Right atrium auricular region (tissue), 2 donors: ENCODE measurements around the gene NCAPG2. TPM values are rescaled to one million over a fixed set of nuclear protein-coding genes. Genes with fewer than 3 reads are reported as not detected.
"Not testable (repeated sequence)": the region's sequence is repeated elsewhere in the genome, so short reads cannot be mapped to it uniquely, and the experiment has no call there.

Experiments
- DNase-seq: peaks from one replicate; pipeline ENCODE4 v3.0.0-alpha.2; 2019; ENCODE audit warnings: low spot score
- H3K27ac ChIP-seq, 2 donors: fragments of 200-600 bp; sonication (generic); 1 replicate in 1 of 2; 2 replicates in 1 of 2; pipeline ENCODE4 v1.5.1; 2016 to 2019
- H3K27me3 ChIP-seq, 2 donors: fragments of 200-600 bp; sonication (generic); one replicate each; pipeline versions ENCODE4 v1.5.1 to v1.6.0; 2017 to 2019
- H3K36me3 ChIP-seq: fragments of 200-600 bp; sonication (generic); one replicate; pipeline ENCODE4 v1.5.1; 2016
- H3K4me1 ChIP-seq, 2 donors: fragments of 200-600 bp; sonication (generic); one replicate each; pipeline versions ENCODE4 v1.5.1 to v1.6.0; 2017 to 2019
- H3K4me3 ChIP-seq, 2 donors: fragments of 200-600 bp; sonication (generic); 1 replicate in 1 of 2; 2 replicates in 1 of 2; pipeline ENCODE4 v1.5.1; 2017 to 2019; ENCODE audit warnings: mild to moderate bottlenecking in 1 of 2, moderate library complexity in 1 of 2
- H3K9me3 ChIP-seq, 2 donors: fragments of 200-600 bp; sonication (generic); one replicate each; pipeline ENCODE4 v1.5.1; 2019
- total RNA-seq, 2 donors: library from RNA; depleted of rRNA; stranded (reverse); fragments of >200 nt; gene quantifications; one replicate each; pipeline ENCODE4 v1.1.0, GENCODE V29; 2016
- TF ChIP-seq, protein P1 (sequence below), 2 donors: fragments of 200-600 bp; sonication (generic); IDR thresholded peaks; one replicate each; pipeline ENCODE4 v1.5.1; 2019; ENCODE audit warnings: antibody characterized with exemption in 2 of 2

Gene NCAPG2
- total RNA-seq, 2 donors from 2014 or later: 2.8 to 3.1 TPM

DNA sequence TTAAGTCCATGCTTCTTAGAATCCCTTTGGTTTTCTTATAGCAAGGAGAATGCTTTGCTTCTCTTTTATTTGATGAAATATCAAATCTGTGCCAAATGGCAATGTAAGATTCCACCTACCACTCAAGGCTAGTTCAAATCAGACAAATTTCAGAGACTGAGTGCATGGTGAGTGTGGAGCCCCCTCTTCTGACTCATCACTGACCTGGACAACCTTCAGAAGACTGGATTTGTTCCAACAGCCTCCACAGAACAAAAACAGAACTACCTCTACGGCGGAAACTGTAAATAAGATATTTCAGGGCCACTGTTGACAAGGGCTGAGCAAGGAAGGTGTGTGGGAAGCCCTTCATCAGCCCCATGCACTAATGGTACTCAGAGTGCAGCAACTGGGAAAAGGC lies 21.1 kb downstream of the NCAPG2 start:
- TF ChIP-seq, protein P1, sequence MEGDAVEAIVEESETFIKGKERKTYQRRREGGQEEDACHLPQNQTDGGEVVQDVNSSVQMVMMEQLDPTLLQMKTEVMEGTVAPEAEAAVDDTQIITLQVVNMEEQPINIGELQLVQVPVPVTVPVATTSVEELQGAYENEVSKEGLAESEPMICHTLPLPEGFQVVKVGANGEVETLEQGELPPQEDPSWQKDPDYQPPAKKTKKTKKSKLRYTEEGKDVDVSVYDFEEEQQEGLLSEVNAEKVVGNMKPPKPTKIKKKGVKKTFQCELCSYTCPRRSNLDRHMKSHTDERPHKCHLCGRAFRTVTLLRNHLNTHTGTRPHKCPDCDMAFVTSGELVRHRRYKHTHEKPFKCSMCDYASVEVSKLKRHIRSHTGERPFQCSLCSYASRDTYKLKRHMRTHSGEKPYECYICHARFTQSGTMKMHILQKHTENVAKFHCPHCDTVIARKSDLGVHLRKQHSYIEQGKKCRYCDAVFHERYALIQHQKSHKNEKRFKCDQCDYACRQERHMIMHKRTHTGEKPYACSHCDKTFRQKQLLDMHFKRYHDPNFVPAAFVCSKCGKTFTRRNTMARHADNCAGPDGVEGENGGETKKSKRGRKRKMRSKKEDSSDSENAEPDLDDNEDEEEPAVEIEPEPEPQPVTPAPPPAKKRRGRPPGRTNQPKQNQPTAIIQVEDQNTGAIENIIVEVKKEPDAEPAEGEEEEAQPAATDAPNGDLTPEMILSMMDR (IDR thresholded peaks at IDR 0.05): no peak
- Histone ChIP-seq H3K4me1 (no peaks in the 10 kb centered on the region), H3K36me3 (peaks cover 13% of the 10 kb centered on the region), H3K27ac (no peak overlapping the region), H3K9me3 (no peaks in the 10 kb centered on the region), H3K27me3 (no peaks in the 10 kb centered on the region), H3K4me3 (no peak overlapping the region)
- no peak for DNase-seq

DNA sequence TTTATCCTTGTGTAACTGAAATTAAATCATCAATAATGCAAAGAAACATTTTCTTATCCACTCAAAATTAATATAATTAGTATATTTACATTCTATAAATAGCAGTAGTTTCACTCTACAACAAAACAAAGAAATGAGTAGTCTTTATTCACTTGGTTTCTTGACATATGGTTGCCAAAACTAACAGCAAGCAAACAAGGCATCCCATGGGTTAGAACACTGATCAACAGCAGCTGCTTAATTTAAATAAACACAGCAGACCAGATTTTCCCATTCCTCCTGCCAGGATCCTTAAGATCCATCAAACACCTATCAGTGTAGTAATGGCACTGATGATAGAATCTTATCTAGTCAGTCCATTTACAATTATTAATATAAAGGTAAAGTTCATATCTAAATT lies 22.1 kb downstream of the NCAPG2 start:
- no peak for DNase-seq
- peaks cover 11% of the 10 kb centered on the region for H3K36me3 ChIP-seq
- TF ChIP-seq, protein P1 (IDR thresholded peaks at IDR 0.05): no peak

DNA sequence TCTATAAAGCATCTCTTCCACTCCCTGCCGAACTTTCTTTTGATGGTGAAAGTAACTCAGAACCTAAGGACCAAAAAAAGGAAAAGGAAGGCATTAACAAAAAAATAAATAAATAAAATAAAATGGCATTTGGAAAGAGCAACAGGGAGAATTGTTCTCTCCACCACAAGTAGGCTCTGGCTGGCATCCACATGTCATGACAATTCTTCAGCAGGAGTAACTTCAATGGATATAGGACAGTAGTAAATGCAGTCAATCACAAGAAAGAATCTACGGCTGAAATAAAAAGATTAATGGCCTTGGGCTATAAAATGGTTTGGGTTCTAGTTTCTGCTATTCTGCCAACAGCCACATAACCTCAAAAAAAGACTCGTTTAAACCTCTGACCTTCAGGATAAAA lies 23.9 kb downstream of the NCAPG2 start:
- peaks cover 4% of the 10 kb centered on the region for H3K36me3 ChIP-seq
- H3K27ac ChIP-seq: no peak overlapping the region
- no peaks in the 10 kb centered on the region for H3K4me1 ChIP-seq
- no peak for DNase-seq
- TF ChIP-seq, protein P1 (IDR thresholded peaks at IDR 0.05): no peak
- no peaks in the 10 kb centered on the region for H3K9me3 ChIP-seq
- no peak overlapping the region for H3K4me3 ChIP-seq
- no peaks in the 10 kb centered on the region for H3K27me3 ChIP-seq

More for the DNA sequence above, 22.1 kb downstream of the NCAPG2 start:
- Histone ChIP-seq H3K4me1 (no peaks in the 10 kb centered on the region), H3K4me3 (no peak overlapping the region), H3K27ac (no peak overlapping the region), H3K9me3 (no peaks in the 10 kb centered on the region), H3K27me3 (no peaks in the 10 kb centered on the region)

DNA sequence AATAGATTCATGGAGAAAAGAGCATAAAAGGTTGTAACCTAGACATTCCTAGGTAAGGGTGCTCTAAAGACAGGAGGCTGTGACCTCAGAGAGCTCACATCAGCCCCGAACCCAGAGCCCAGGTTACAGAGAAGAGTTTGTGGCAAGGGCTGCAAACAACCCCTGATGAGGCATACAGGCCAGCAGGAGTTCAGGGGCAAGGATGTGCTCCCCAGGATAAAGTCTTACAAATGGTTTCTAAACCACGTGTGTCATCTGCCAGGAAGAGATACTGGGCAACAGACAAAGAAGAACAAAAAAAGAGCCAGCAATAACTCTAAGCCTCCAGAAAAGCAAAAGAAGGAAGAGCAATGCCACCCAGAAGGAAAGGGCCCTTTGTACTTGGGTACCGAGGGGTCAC lies 27.7 kb downstream of the NCAPG2 start:
- H3K27ac ChIP-seq: no peak overlapping the region
- no peaks in the 10 kb centered on the region for H3K9me3 ChIP-seq
- no peak overlapping the region for H3K4me3 ChIP-seq
- DNase-seq: no peak
- H3K27me3 ChIP-seq: no peaks in the 10 kb centered on the region
- peaks cover 4% of the 10 kb centered on the region for H3K36me3 ChIP-seq
- TF ChIP-seq, protein P1 (IDR thresholded peaks at IDR 0.05): no peak
- no peaks in the 10 kb centered on the region for H3K4me1 ChIP-seq

DNA sequence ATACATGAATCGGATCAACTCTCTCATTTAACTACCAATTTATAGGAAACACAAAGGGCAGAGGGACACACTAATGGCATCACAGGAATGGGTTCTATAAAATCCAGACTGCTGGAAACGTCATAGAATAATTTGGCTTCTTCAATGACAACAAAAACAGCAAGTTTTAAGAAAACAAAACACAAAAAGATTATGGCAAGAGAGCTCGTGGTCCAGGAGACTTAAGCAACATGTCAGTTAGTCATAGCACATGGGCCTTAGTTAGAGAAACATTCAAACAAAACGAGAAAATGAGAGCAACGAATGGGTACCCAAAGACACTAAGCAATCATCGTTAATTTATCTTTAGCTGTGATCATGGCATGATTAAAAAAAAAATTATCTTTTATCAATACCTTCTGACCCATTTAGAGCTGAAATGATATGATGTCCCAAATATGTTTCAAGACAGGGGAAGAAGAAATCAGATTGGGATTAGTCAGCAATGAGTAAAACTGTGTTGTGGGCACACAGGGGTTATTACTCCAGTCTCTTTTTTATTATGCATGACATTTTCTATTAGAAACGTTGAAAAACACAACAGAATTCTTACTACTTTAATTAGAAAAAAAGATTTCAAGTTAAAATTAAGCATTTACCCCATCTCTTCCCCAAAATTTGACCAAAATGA lies 28.3 kb downstream of the NCAPG2 start:
- no peak overlapping the region for H3K27ac ChIP-seq
- H3K4me1 ChIP-seq: no peaks in the 10 kb centered on the region
- H3K4me3 ChIP-seq: no peak overlapping the region
- H3K9me3 ChIP-seq: no peaks in the 10 kb centered on the region
- TF ChIP-seq, protein P1 (IDR thresholded peaks at IDR 0.05): no peak
- DNase-seq: no peak
- no peaks in the 10 kb centered on the region for H3K27me3 ChIP-seq
- peaks cover 4% of the 10 kb centered on the region for H3K36me3 ChIP-seq

DNA sequence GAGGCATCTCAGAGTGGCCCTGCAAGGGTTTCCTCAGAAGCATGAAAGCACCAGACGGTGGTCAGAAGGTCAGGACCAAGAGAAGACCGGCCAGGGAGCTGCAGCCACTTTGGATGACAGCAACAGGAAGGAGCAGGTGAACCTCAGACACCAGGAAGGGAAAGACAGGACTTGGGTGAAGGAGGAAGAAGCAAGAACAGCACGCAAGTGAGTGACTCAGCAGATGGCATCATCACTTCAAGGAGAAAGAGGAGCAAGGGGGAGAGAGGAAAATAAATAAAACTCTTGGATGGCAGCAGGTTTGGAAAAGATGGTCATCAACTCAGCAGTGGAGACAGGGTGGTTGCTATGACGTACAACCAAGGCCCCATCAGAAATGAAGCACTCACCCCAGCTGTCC lies 31.6 kb downstream of the NCAPG2 start:
- Histone ChIP-seq H3K27me3 (no peaks in the 10 kb centered on the region), H3K36me3 (no peaks in the 10 kb centered on the region)
- TF ChIP-seq, protein P1 (IDR thresholded peaks at IDR 0.05): no peak

DNA sequence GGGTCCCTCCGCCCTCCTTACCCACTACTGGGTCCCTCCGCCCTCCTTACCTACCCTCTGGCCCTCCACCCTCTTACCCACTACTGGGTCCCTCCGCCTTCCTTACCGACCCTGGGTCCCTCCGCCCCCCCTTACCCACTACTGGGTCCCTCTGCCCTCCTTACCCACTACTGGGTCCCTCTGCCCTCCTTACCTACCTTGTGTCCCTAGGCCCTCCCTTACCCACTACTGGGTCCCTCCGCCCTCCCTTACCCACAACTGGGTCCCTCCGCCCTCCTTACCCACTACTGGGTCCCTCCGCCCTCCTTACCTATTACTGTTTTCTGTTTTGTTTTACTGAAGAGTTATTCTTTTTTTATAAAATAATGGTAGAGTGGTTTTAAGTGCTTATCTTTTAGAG lies 36.5 kb downstream of the NCAPG2 start:
- not testable (repeated sequence) for DNase-seq, H3K27ac ChIP-seq, H3K36me3 ChIP-seq, H3K27me3 ChIP-seq, H3K4me3 ChIP-seq, H3K4me1 ChIP-seq, H3K9me3 ChIP-seq

More for the DNA sequence above, 31.6 kb downstream of the NCAPG2 start:
- H3K4me3 ChIP-seq: no peak overlapping the region
- DNase-seq: no peak
- H3K9me3 ChIP-seq: no peaks in the 10 kb centered on the region
- H3K4me1 ChIP-seq: no peaks in the 10 kb centered on the region
- H3K27ac ChIP-seq: no peak overlapping the region

DNA sequence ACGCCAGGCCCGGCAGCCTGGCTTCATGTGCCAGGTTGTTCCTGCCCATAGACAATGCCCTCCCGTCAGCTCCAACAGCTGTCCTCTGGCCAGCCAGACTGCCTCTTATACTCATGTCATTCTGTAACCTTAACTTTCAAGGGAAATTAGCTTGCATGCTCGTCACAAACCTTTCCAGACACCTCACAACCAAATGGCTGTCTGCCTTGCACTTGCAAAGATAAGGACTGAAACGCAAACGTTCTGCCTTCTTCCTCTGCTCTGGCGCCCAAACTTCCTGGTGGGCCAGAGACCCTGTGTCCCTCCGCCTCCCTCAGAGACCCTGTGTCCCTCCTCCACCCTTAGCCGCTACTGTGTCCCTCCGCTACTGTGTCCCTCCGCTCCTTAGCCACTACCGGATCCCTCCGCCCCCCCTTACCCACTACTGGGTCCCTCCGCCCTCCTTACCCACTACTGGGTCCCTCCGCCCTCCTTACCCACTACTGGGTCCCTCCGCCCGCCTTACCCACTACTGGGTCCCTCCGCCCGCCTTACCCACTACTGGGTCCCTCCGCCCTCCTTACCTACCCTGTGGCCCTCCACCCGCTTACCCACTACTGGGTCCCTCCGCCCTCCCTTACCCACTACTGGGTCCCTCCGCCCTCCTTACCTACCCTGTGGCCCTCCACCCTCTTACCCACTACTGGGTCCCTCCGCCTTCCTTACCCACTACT lies 37.5 kb downstream of the NCAPG2 start:
- not testable (repeated sequence) for H3K4me3 ChIP-seq, H3K27me3 ChIP-seq, H3K4me1 ChIP-seq, DNase-seq, H3K36me3 ChIP-seq, H3K9me3 ChIP-seq, H3K27ac ChIP-seq
